Fibroblast of the aortic adventitia (primary cell): ENCODE results near the gene ZNRF3. TPM values are rescaled to one million over a fixed set of nuclear protein-coding genes. Genes with fewer than 3 reads are reported as not detected.

Source experiments
- DNase-seq: peaks from one replicate; pipeline ENCODE4 v3.0.0-alpha.2; 2010; ENCODE audit warnings: low read depth
- H3K4me3 ChIP-seq: 2 replicates; pipeline ENCODE4 v1.5.1; 2011; ENCODE audit warnings: low read depth, mild to moderate bottlenecking, control low read depth, low read length, moderate library complexity
- CTCF ChIP-seq: IDR thresholded peaks from 2 replicates; pipeline ENCODE4 v1.5.1; 2011; ENCODE audit warnings: mild to moderate bottlenecking, low read length, control low read depth, inconsistent platforms; ENCODE audit not compliant: insufficient read depth
- total RNA-seq: library from RNA; depleted of rRNA; stranded (reverse); fragments of >200 nt; gene quantifications from 2 replicates; pipeline ENCODE4 v1.2.3, GENCODE V29; 2012; ENCODE audit warnings: low replicate concordance

ZNRF3 gene
- total RNA-seq, 1 donor = 4.4 TPM

DNA sequence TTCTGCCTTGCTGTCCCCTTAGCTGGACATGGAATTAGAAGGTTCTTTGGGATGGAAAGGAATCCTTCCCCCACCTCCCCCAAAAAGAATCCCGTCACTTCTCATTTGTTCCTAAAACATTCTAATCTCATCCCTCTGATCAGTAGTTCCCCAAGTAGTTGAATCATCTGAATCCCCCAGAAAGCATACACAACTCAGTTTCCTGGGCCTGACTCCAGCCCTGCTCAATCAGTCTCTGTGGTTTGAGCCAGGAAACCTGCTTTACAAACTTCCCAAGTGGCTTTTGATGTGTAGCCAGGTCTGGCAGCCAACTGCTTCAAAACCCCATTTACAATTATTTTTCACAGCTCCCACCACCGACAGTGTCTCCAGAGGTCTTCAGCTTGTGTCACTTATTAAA is 158.0 kb downstream of the ZNRF3 start:
- DNase-seq = peak; percentile 80
- no peak overlapping the region for H3K4me3 ChIP-seq
- TF ChIP-seq CTCF = no peak

DNA sequence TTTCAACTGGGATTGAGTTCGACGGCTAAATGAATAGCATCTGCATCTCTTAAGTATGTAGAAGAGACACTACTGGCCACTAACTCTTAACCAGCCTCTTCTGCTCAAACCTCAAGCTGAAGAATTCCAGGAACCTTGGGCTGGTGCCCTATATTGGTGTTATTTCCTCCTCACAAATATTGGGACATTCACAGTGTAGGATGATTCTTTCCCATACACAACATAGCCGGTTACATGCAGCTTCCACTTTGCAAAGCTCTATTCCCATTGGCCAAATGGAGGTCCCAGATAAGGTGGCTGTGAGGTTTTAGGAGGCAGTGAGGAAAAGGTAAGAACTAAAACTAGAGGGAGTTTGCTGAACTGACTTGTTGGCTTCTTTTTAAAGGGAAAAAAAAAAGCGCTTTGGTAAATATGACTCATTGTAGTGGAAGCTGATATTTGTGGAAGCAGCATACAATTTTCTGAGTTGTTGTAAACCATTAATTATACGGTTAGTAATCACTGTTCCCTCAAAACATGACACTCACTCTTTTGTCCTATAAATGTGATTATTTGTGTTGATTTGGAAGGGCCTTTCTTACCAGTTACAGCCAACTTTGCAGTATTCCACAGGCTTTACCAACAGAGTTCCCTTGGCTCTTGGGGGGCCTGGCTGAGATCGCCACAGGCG is 160.7 kb downstream of the ZNRF3 start:
- TF ChIP-seq CTCF = peak; percentile 13
- peak; percentile 61 for DNase-seq
- H3K4me3 ChIP-seq = no peak overlapping the region

DNA sequence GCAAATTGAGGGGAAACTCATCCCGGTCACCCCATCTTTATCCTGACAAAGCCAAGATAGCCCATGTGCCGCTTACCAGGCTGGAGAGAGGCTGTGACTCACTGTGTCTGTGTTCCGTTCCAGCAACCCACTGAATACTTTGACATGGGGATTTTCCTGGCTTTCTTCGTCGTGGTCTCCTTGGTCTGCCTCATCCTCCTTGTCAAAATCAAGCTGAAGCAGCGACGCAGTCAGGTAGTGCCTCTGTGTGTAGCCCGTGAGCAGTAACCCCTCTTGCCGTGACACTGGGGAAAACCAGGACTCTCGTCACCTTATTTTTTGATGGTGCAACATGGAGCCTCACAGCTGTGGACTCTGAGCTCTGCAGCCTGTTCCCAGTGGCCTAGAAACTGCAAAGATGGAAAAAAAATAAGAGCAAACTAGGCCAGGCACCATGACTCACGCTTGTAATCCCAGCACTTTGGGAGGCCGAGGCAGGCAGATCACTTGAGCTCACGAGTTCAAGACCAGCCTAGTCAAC is 161.3 kb downstream of the ZNRF3 start:
- DNase-seq = peak; percentile 77
- peak overlapping the region; percentile 1 for H3K4me3 ChIP-seq
- TF ChIP-seq CTCF = no peak

GRCh38 chr22:29048822-29049654 is 165.7 kb downstream of the ZNRF3 start:
- DNase-seq = no peak
- TF ChIP-seq CTCF = no peak
- no peak overlapping the region for H3K4me3 ChIP-seq

DNA sequence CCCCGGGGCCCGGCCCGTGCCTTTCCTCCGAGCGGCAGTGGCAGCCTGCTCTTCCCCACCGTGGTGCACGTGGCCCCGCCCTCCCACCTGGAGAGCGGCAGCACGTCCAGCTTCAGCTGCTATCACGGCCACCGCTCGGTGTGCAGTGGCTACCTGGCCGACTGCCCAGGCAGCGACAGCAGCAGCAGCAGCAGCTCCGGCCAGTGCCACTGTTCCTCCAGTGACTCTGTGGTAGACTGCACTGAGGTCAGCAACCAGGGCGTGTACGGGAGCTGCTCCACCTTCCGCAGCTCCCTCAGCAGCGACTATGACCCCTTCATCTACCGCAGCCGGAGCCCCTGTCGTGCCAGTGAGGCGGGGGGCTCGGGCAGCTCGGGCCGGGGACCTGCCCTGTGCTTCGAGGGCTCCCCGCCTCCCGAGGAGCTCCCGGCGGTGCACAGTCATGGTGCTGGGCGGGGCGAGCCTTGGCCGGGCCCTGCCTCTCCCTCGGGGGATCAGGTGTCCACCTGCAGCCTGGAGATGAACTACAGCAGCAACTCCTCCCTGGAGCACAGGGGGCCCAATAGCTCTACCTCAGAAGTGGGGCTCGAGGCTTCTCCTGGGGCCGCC is 166.4 kb downstream of the ZNRF3 start:
- H3K4me3 ChIP-seq = no peak overlapping the region
- TF ChIP-seq CTCF = no peak
- DNase-seq = no peak

GRCh38 chr22:29050457-29050856 is 167.1 kb downstream of the ZNRF3 start:
- no peak overlapping the region for H3K4me3 ChIP-seq
- no peak for DNase-seq
- no peak for TF ChIP-seq CTCF
